WTC11 (cell line): ENCODE data around the gene CTNND2. TPM values are rescaled to one million over a fixed set of nuclear protein-coding genes. Genes with fewer than 3 reads are reported as not detected.

Experiments used
- ATAC-seq: fragments of 200-7000 bp; cut with Tn5 transposase; 2 replicates; pipeline ENCODE4 v1.10.0; 2021; ENCODE audit warnings: mild to moderate bottlenecking, moderate library complexity
- CTCF ChIA-PET: fragments of 300-600 bp; sonication (Branson Sonifier 250); formaldehyde crosslinking; loops from one replicate; lab custom pipeline; 2021; ENCODE audit warnings: antibody characterized with exemption; lab: Charles Lee
- POLR2A ChIA-PET: fragments of 350-600 bp; sonication (Branson Sonifier 250); formaldehyde crosslinking; loops from one replicate; lab custom pipeline; 2021; ENCODE audit warnings: antibody characterized with exemption; lab: Charles Lee
- DNase-seq: peaks from one replicate; pipeline ENCODE4 v3.0.0; 2021; ENCODE audit warnings: low spot score
- H3K27ac Mint-ChIP-seq: 2 replicates; pipeline ENCODE4 v1.8.0; 2021; ENCODE audit warnings: mixed read lengths
- H3K27me3 Mint-ChIP-seq: 2 replicates; pipeline ENCODE4 v1.8.0; 2021; ENCODE audit warnings: low read depth, mild to moderate bottlenecking, moderate library complexity, mixed read lengths
- H3K36me3 Mint-ChIP-seq: 2 replicates; pipeline ENCODE4 v1.8.0; 2021; ENCODE audit warnings: mixed read lengths
- H3K4me1 Mint-ChIP-seq: 2 replicates; pipeline ENCODE4 v1.8.0; 2022; ENCODE audit warnings: mixed read lengths
- H3K4me3 Mint-ChIP-seq: 2 replicates; pipeline ENCODE4 v1.8.0; 2021; ENCODE audit warnings: mild to moderate bottlenecking, moderate library complexity, mixed read lengths
- H3K9me3 Mint-ChIP-seq: 2 replicates; pipeline ENCODE4 v1.8.0; 2021; ENCODE audit warnings: mixed read lengths
- CDX4 ChIP-seq: fragments of 250-450 bp; sonication (Bioruptor Pico); IDR thresholded peaks from 2 replicates; pipeline ENCODE4 v1.9.0; 2021; ENCODE audit warnings: moderate library complexity, mild to moderate bottlenecking, inconsistent platforms, borderline replicate concordance
- CREM ChIP-seq: sonication (generic); formaldehyde crosslinking; IDR thresholded peaks from 2 replicates; pipeline ENCODE4 v1.8.1; 2022; ENCODE audit warnings: mild to moderate bottlenecking, missing genetic modification reagents, moderate library complexity
- GTF2I ChIP-seq: fragments of 250-450 bp; sonication (Bioruptor Pico); conservative IDR thresholded peaks from 2 replicates; pipeline ENCODE4 v1.4.0; 2021; ENCODE audit warnings: mild to moderate bottlenecking
- JAZF1 ChIP-seq: fragments of 250-450 bp; sonication (Bioruptor Pico); IDR thresholded peaks from 2 replicates; pipeline ENCODE4 v1.9.0; 2021; ENCODE audit warnings: moderate library complexity, mild to moderate bottlenecking, inconsistent platforms
- KAT7 ChIP-seq: sonication (generic); formaldehyde crosslinking; IDR thresholded peaks from 2 replicates; pipeline ENCODE4 v1.8.1; 2023; ENCODE audit warnings: missing genetic modification reagents, mild to moderate bottlenecking, borderline replicate concordance
- NFATC4 ChIP-seq: fragments of 250-450 bp; sonication (Bioruptor Pico); IDR thresholded peaks from 2 replicates; pipeline ENCODE4 v1.9.0; 2021; ENCODE audit warnings: mild to moderate bottlenecking
- RORB ChIP-seq: fragments of 250-450 bp; sonication (Bioruptor Pico); IDR thresholded peaks from 2 replicates; pipeline ENCODE4 v1.9.0; 2021; ENCODE audit warnings: mild to moderate bottlenecking
- TEAD4 ChIP-seq: sonication (generic); formaldehyde crosslinking; IDR thresholded peaks from 2 replicates; pipeline ENCODE4 v1.8.0; 2022; ENCODE audit warnings: mild to moderate bottlenecking, missing genetic modification reagents
- ZNF263 ChIP-seq: sonication (generic); formaldehyde crosslinking; IDR thresholded peaks from 2 replicates; pipeline ENCODE4 v1.8.1; 2022; ENCODE audit warnings: low read depth, mild to moderate bottlenecking, moderate library complexity, missing genetic modification reagents
- ZNF317 ChIP-seq: sonication (generic); formaldehyde crosslinking; IDR thresholded peaks from 2 replicates; pipeline ENCODE4 v1.8.1; 2023; ENCODE audit warnings: low read depth, mild to moderate bottlenecking, moderate library complexity, missing genetic modification reagents, borderline replicate concordance
- total RNA-seq: library from RNA; stranded (reverse); gene quantifications from 3 replicates; pipeline ENCODE4 v1.2.3, GENCODE V29; 2021
- TF ChIP-seq, protein P1 (sequence below): fragments of 250-450 bp; sonication (Bioruptor Pico); IDR thresholded peaks from 2 replicates; pipeline ENCODE4 v1.9.0; 2021; ENCODE audit warnings: mild to moderate bottlenecking, borderline replicate concordance
- TF ChIP-seq, protein P2 (sequence below): fragments of 250-450 bp; sonication (Bioruptor Pico); conservative IDR thresholded peaks from 2 replicates; pipeline ENCODE4 v1.9.0; 2021; ENCODE audit warnings: mild to moderate bottlenecking
- TF ChIP-seq, protein P3 (sequence below): fragments of 200-600 bp; IDR thresholded peaks from 2 replicates; pipeline ENCODE4 v1.8.0; 2022; ENCODE audit warnings: antibody characterized with exemption
- TF ChIP-seq, protein P4 (sequence below): sonication (generic); formaldehyde crosslinking; IDR thresholded peaks from 2 replicates; pipeline ENCODE4 v1.8.0; 2023; ENCODE audit warnings: mild to moderate bottlenecking, missing genetic modification reagents

The CTNND2 gene
- total RNA-seq, 1 experiment from 2014 or later, result 11.9 TPM

DNA sequence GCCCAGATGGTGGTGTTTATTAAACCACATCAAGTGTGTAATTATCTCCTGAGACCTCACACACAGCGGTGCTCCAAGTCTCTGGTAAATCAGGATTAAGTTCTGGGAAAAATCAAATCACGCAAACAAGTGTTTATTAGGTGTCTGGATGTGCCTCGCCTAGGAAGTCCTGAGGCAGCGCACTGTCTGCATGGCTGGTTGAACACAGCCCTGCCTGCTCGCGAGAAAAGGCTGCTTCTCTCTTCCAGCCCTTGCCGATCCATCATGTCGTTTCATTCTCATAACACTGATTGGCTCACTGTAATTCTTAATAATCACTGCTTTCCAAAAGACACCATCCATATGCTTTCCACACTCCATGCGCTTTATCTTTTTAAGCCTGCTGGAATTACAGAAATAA lies 913.6 kb downstream of the CTNND2 start:
- H3K4me3 Mint-ChIP-seq, result no peak overlapping the region
- DNase-seq (no peak), ATAC-seq (no peak)
- no peak overlapping the region for H3K27ac Mint-ChIP-seq
- H3K36me3 Mint-ChIP-seq, result no peaks in the 10 kb centered on the region
- ChIA-PET CTCF (no interaction called here), POLR2A (no interaction called here)
- peaks cover 12% of the 10 kb centered on the region for H3K9me3 Mint-ChIP-seq
- TF ChIP-seq, protein P1, sequence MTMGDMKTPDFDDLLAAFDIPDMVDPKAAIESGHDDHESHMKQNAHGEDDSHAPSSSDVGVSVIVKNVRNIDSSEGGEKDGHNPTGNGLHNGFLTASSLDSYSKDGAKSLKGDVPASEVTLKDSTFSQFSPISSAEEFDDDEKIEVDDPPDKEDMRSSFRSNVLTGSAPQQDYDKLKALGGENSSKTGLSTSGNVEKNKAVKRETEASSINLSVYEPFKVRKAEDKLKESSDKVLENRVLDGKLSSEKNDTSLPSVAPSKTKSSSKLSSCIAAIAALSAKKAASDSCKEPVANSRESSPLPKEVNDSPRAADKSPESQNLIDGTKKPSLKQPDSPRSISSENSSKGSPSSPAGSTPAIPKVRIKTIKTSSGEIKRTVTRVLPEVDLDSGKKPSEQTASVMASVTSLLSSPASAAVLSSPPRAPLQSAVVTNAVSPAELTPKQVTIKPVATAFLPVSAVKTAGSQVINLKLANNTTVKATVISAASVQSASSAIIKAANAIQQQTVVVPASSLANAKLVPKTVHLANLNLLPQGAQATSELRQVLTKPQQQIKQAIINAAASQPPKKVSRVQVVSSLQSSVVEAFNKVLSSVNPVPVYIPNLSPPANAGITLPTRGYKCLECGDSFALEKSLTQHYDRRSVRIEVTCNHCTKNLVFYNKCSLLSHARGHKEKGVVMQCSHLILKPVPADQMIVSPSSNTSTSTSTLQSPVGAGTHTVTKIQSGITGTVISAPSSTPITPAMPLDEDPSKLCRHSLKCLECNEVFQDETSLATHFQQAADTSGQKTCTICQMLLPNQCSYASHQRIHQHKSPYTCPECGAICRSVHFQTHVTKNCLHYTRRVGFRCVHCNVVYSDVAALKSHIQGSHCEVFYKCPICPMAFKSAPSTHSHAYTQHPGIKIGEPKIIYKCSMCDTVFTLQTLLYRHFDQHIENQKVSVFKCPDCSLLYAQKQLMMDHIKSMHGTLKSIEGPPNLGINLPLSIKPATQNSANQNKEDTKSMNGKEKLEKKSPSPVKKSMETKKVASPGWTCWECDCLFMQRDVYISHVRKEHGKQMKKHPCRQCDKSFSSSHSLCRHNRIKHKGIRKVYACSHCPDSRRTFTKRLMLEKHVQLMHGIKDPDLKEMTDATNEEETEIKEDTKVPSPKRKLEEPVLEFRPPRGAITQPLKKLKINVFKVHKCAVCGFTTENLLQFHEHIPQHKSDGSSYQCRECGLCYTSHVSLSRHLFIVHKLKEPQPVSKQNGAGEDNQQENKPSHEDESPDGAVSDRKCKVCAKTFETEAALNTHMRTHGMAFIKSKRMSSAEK, result no peak
- H3K27me3 Mint-ChIP-seq, result no peaks in the 10 kb centered on the region
- peaks cover 36% of the 10 kb centered on the region for H3K4me1 Mint-ChIP-seq

- TF ChIP-seq, protein P2, sequence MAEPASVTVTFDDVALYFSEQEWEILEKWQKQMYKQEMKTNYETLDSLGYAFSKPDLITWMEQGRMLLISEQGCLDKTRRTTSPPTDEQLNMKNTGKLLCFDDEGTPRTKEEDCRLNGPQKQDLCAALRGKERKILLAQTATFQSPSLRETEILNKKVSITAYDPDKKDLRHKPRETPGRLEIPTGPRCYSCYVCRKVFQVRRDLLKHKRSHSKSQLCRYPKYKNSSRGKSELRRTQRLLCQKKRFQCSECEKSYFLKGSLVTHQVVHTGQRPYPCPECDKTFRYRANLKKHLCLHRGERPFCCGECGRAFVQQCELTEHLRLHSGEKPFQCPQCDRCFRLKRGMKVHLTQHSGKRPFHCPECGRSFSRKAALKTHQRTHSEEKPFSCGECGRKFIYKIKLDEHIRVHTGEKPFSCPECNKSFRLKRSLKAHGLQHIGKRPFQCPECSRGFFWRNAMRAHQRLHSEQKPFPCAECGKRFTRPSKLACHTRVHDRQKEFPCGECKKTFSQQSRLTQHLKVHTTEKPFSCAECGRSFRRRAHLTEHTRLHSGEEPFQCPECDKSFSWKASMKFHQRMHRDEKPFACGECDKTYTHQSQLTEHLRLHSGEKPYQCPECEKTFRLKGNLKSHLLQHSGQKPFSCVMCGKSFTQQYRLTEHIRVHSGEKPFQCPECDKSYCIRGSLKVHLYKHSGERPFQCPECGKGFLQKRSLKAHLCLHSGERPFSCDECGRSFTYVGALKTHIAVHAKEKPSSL (CRISPR knock-in tag), result no peak
- TF ChIP-seq ZNF263 (CRISPR knock-in tag), result no peak
- TF ChIP-seq NFATC4 (CRISPR knock-in tag), result no peak
- no peak for TF ChIP-seq RORB
- no peak for TF ChIP-seq TEAD4 (CRISPR knock-in tag)
- no peak for TF ChIP-seq GTF2I (CRISPR knock-in tag)
- TF ChIP-seq CREM, result no peak
- TF ChIP-seq, protein P3, sequence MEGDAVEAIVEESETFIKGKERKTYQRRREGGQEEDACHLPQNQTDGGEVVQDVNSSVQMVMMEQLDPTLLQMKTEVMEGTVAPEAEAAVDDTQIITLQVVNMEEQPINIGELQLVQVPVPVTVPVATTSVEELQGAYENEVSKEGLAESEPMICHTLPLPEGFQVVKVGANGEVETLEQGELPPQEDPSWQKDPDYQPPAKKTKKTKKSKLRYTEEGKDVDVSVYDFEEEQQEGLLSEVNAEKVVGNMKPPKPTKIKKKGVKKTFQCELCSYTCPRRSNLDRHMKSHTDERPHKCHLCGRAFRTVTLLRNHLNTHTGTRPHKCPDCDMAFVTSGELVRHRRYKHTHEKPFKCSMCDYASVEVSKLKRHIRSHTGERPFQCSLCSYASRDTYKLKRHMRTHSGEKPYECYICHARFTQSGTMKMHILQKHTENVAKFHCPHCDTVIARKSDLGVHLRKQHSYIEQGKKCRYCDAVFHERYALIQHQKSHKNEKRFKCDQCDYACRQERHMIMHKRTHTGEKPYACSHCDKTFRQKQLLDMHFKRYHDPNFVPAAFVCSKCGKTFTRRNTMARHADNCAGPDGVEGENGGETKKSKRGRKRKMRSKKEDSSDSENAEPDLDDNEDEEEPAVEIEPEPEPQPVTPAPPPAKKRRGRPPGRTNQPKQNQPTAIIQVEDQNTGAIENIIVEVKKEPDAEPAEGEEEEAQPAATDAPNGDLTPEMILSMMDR, result no peak
- no peak for TF ChIP-seq JAZF1 (CRISPR knock-in tag)
- TF ChIP-seq ZNF317 (CRISPR knock-in tag), result no peak
- TF ChIP-seq KAT7 (CRISPR knock-in tag), result no peak
- TF ChIP-seq CDX4 (CRISPR knock-in tag), result no peak
- TF ChIP-seq, protein P4, sequence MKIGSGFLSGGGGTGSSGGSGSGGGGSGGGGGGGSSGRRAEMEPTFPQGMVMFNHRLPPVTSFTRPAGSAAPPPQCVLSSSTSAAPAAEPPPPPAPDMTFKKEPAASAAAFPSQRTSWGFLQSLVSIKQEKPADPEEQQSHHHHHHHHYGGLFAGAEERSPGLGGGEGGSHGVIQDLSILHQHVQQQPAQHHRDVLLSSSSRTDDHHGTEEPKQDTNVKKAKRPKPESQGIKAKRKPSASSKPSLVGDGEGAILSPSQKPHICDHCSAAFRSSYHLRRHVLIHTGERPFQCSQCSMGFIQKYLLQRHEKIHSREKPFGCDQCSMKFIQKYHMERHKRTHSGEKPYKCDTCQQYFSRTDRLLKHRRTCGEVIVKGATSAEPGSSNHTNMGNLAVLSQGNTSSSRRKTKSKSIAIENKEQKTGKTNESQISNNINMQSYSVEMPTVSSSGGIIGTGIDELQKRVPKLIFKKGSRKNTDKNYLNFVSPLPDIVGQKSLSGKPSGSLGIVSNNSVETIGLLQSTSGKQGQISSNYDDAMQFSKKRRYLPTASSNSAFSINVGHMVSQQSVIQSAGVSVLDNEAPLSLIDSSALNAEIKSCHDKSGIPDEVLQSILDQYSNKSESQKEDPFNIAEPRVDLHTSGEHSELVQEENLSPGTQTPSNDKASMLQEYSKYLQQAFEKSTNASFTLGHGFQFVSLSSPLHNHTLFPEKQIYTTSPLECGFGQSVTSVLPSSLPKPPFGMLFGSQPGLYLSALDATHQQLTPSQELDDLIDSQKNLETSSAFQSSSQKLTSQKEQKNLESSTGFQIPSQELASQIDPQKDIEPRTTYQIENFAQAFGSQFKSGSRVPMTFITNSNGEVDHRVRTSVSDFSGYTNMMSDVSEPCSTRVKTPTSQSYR (CRISPR knock-in tag), result no peak
- ChIA-PET CTCF (interaction anchor here (1.9 to 3.1 kb wide), 7 partner anchors 8 to 295 kb away, joined by 5 to 14 read pairs (median 10); no protein-coding TSS in a partner anchor), POLR2A (no interaction called here)
- peaks cover 34% of the 10 kb centered on the region for H3K4me1 Mint-ChIP-seq
- H3K36me3 Mint-ChIP-seq, result no peaks in the 10 kb centered on the region
- peaks cover 3% of the 10 kb centered on the region; the same call in 1 of the 2 replicates for H3K9me3 Mint-ChIP-seq
- no peak overlapping the region for H3K27ac Mint-ChIP-seq
- no peak overlapping the region for H3K4me3 Mint-ChIP-seq
- H3K27me3 Mint-ChIP-seq, result no peaks in the 10 kb centered on the region
- DNase-seq (no peak), ATAC-seq (no peak)
Observed at GRCh38 chr5:10989577-10990263, 914.5 kb downstream of the CTNND2 start.
